ENCODE measurements around the gene CCNA2.

GRCh38 chr4:121784975-121785374, 38.7 kb downstream of the CCNA2 start:
- no peak for TF ChIP-seq POLR2A (IDR thresholded peaks at IDR 0.05)
- TF ChIP-seq CTCF (IDR thresholded peaks at IDR 0.05), result no peak
